NCI-H82 treated with DMSO at 0.1 percent for 48 hours (cell line): Measurements from ENCODE around the gene AIPL1.

Experiments used
- DNase-seq: peaks from one replicate; lab custom pipeline; 2025; ENCODE audit not compliant: unreplicated experiment; lab: John Stamatoyannopoulos, UW

AIPL1 gene

GRCh38 chr17:6423931-6424330 lies 11.0 kb downstream of the AIPL1 start:
- DNase-seq = no peak

- DNase-seq = no peak
These were observed 12.2 kb downstream of the AIPL1 start for GRCh38 chr17:6422654-6423241.

GRCh38 chr17:6421700-6422604 lies 13.0 kb downstream of the AIPL1 start:
- DNase-seq = peak; percentile 64

- no peak for DNase-seq
These were observed 14.7 kb downstream of the AIPL1 start for GRCh38 chr17:6420173-6420641.

- DNase-seq = no peak
These were observed 19.3 kb downstream of the AIPL1 start for GRCh38 chr17:6415616-6416015.

- peak; percentile 77 for DNase-seq
These were observed 21.9 kb downstream of the AIPL1 start for GRCh38 chr17:6413065-6413464.

GRCh38 chr17:6408735-6409134 lies 26.2 kb downstream of the AIPL1 start:
- no peak for DNase-seq

GRCh38 chr17:6408276-6408675 lies 26.6 kb downstream of the AIPL1 start:
- no peak for DNase-seq

- DNase-seq = no peak
These were observed 32.7 kb downstream of the AIPL1 start for GRCh38 chr17:6402258-6402657.

- no peak for DNase-seq
These were observed 36.0 kb downstream of the AIPL1 start for GRCh38 chr17:6398955-6399354.

- DNase-seq = no peak
These were observed 40.8 kb downstream of the AIPL1 start for GRCh38 chr17:6394055-6394606.

GRCh38 chr17:6393351-6393952 lies 41.5 kb downstream of the AIPL1 start:
- DNase-seq = no peak

- no peak for DNase-seq
These were observed 42.1 kb downstream of the AIPL1 start for GRCh38 chr17:6392609-6393350.

GRCh38 chr17:6388416-6388815 lies 46.5 kb downstream of the AIPL1 start:
- no peak for DNase-seq

- no peak for DNase-seq
These were observed 47.1 kb downstream of the AIPL1 start for GRCh38 chr17:6387858-6388257.

GRCh38 chr17:6387442-6387841 lies 47.5 kb downstream of the AIPL1 start:
- DNase-seq = no peak

GRCh38 chr17:6386041-6386630 lies 48.8 kb downstream of the AIPL1 start:
- no peak for DNase-seq

GRCh38 chr17:6384481-6384880 lies 50.4 kb downstream of the AIPL1 start:
- DNase-seq = no peak

- no peak for DNase-seq
These were observed 53.1 kb downstream of the AIPL1 start for GRCh38 chr17:6381526-6382465.
